Hematopoietic multipotent progenitor cell treated with erythropoietin and hydrocortisone succinate and interleukin-3 and kit ligand, for 15 days (in vitro differentiated cells): ENCODE data around the gene DNAI2.

ENCODE experiments used
- DNase-seq: peaks from one replicate; pipeline ENCODE4 v3.0.0-alpha.2; 2015; ENCODE audit warnings: low spot score

Gene DNAI2

GRCh38 chr17:74305865-74306654 is 32.0 kb downstream of the DNAI2 start:
- no peak for DNase-seq

DNA sequence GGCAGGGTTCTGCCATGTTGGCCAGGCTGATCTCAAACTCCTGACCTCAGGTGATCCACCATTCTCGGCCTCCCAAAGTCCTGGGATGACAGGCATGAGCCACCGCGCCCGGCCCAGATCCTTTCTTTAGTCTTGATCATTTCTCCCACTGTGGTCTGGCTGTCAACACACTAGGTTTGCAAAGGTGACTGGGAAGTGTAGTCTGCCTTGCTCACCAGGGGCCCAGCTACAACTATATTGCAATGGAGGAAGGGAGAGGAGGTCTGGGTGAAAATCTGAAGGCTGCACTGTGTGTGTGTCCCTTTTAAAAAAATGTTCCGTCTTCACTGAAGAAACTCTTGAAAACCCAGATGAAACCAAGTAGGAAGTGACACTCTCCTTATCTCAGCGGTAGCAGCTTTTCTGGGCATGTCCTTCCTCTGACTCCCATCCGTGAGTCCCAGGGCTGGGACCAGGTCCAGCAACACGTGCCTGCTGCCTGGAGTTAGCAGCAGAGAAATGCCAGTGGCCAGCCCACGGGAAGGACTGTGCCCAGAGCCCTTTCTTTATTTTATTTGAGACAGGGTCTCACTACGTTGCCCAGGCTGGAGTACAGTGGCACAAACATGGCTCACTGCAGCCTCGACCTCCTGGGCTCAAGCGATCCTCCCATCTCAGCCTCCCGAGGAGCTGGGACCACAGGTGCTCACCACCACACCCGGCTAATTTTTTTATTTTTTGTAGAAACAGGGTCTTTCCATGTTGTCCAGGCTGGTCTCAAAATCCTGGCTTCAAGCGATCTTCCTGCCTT is 34.1 kb downstream of the DNAI2 start:
- peak; percentile 27 for DNase-seq

GRCh38 chr17:74309902-74310301 is 35.9 kb downstream of the DNAI2 start:
- DNase-seq = no peak

- DNase-seq = no peak
These were observed 40.8 kb downstream of the DNAI2 start for GRCh38 chr17:74314877-74315276.

DNA sequence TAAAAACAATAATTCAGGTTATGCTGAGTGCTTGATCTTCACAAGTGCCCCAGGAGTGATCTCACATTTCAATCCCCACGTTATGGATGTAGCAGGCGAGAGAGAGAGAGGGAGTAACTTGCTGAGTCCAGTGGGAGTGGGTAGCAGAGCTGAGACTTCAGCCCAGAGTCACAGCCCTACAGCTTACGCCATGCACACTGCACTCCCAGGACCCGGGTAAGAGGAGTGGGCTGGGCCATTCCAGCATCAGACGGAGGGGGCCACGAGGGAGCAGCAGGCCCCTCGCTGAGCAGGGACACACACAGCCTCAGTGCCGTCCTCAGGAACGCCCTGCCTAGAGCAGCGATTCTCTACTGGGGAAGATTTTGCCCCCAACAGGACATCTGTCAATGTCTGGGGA is 42.2 kb downstream of the DNAI2 start:
- no peak for DNase-seq

- no peak for DNase-seq
These were observed 43.0 kb downstream of the DNAI2 start for GRCh38 chr17:74317071-74317470.

- DNase-seq = no peak
These were observed 44.4 kb downstream of the DNAI2 start for GRCh38 chr17:74318391-74318790.

GRCh38 chr17:74324521-74324920 is 50.5 kb downstream of the DNAI2 start:
- DNase-seq = no peak

- DNase-seq = no peak
These were observed 51.3 kb downstream of the DNAI2 start for GRCh38 chr17:74325376-74325742.

DNA sequence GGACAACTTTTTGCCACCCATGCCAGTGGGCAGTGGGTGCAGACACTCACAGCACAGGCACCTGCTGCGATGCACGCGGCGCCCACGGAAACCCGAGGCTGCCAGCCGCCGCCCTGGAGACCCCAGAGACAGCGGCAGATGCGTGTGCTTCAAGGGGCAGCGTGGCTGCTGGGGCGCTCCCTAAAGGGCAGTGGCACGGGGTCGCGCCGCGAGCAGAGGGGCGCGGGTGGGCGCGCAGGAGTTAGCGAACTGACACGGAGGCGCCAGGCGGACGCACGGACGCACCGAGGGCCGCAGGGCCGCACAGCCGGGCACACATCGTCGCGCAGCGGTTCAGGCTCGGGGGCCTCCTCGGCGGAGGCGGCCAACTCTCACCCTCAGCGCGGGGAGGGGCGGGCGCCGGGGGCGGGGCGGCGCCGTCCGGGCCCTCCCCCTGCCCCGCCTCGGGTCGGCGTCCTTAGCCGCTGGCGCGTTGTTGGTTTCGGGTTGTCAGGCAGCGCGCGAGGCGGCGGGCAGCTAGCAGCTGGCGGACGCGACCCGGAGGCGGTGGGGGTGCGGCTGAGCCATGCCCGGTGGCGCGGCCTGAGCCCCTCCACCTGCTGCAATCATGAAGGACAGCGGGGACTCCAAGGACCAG is 51.8 kb downstream of the DNAI2 start, which contains the start of gene KIF19:
Gene KIF19, plus strand, starts transcription at position 484 of the 637 bp plus-strand sequence. Its CDS starts 124 bp downstream, at position 608.
- no peak for DNase-seq

DNA sequence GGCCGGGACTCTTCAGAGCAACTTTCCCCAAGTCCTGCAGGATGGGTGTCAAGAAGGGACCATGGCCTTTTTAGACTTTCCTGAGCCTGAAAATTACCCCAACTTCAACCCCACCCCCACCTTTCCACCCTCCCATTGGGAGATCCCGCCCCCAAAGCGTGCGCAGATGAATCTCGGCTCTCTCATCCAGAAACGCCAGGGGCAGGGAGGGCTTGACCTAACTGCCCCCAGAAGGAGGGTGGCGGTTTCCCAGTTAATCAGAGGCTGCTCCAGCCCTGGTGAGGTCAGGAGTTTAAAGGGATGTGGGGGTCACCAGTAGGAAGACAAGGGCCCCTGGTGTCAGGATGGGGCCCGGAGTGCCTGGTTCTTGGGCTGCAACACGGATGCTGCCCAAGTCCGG is 52.5 kb downstream of the DNAI2 start:
- DNase-seq = no peak

- no peak for DNase-seq
These were observed 54.5 kb downstream of the DNAI2 start for GRCh38 chr17:74328487-74328886.

- no peak for DNase-seq
These were observed 55.3 kb downstream of the DNAI2 start for GRCh38 chr17:74329378-74329777.

- no peak for DNase-seq
These were observed 56.4 kb downstream of the DNAI2 start for GRCh38 chr17:74330446-74330845.

- DNase-seq = no peak
These were observed 58.1 kb downstream of the DNAI2 start for GRCh38 chr17:74332017-74332650.

DNA sequence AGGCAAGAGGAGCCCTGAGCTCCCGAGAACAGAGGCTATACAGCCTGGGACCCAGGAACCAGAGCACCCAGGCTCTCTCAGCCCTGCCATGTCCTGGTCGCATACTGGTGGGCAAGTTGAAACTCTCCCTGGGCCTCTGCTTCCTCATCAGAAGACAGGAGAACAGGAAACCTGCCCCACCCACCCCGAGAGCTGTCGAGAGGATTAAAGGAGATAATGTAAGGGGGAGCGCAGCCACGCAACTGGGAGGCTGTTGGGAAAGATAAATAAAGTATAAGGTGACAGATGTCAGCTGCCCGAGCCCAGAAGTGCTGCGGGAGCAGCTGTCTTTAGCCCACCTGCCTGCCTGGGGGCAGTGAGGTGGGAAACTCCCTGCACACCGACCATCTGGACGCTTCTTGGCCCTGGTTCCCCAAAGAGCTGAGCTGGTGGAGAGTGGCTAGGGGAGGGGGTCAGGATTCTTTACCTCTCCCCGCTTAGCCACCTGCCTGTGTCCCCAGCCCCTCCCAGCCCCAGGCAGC is 58.8 kb downstream of the DNAI2 start:
- peak; percentile 41 for DNase-seq

- no peak for DNase-seq
These were observed 60.5 kb downstream of the DNAI2 start for GRCh38 chr17:74334393-74335039.

GRCh38 chr17:74335529-74336062 is 61.6 kb downstream of the DNAI2 start:
- no peak for DNase-seq

- DNase-seq = no peak
These were observed 62.3 kb downstream of the DNAI2 start for GRCh38 chr17:74336307-74336706.

- no peak for DNase-seq
These were observed 63.9 kb downstream of the DNAI2 start for GRCh38 chr17:74337834-74338500.
